Left forelimb (tissue), 1 donor: Measurements from ENCODE around the gene PSMF1.
"Not testable (repeated sequence)": the region's sequence is repeated elsewhere in the genome, so short reads cannot be mapped to it uniquely, and the experiment has no call there.

Experiments used
- DNase-seq: peaks from one replicate; pipeline ENCODE4 v3.0.0-alpha.2; 2018; ENCODE audit warnings: low spot score

The PSMF1 gene

GRCh38 chr20:1122388-1123315, 4.2 kb downstream of the PSMF1 start:
- DNase-seq: no peak

- no peak for DNase-seq
Observed at GRCh38 chr20:1123666-1124065, 5.3 kb downstream of the PSMF1 start.

- no peak for DNase-seq
Observed at GRCh38 chr20:1124421-1124820, 6.0 kb downstream of the PSMF1 start.

GRCh38 chr20:1125277-1125676, 6.9 kb downstream of the PSMF1 start:
- DNase-seq: no peak

GRCh38 chr20:1127840-1128239, 9.4 kb downstream of the PSMF1 start:
- no peak for DNase-seq

- DNase-seq: no peak
Observed at GRCh38 chr20:1130058-1130694, 11.8 kb downstream of the PSMF1 start.

- DNase-seq: no peak
Observed at GRCh38 chr20:1130847-1131246, 12.4 kb downstream of the PSMF1 start.

GRCh38 chr20:1131354-1131753, 13.0 kb downstream of the PSMF1 start:
- DNase-seq: no peak

- no peak for DNase-seq
Observed at GRCh38 chr20:1134355-1134754, 16.0 kb downstream of the PSMF1 start.

- DNase-seq: no peak
Observed at GRCh38 chr20:1134836-1135235, 16.4 kb downstream of the PSMF1 start.

- no peak for DNase-seq
Observed at GRCh38 chr20:1137236-1137635, 18.8 kb downstream of the PSMF1 start.

GRCh38 chr20:1144401-1145172, 26.2 kb downstream of the PSMF1 start:
- no peak for DNase-seq

GRCh38 chr20:1146957-1147356, 28.6 kb downstream of the PSMF1 start:
- DNase-seq: no peak

GRCh38 chr20:1149812-1150211, 31.4 kb downstream of the PSMF1 start:
- DNase-seq: not testable (repeated sequence)

- DNase-seq: no peak
Observed at GRCh38 chr20:1150218-1150617, 31.8 kb downstream of the PSMF1 start.

GRCh38 chr20:1150968-1151367, 32.6 kb downstream of the PSMF1 start:
- no peak for DNase-seq

GRCh38 chr20:1154226-1154625, 35.8 kb downstream of the PSMF1 start:
- DNase-seq: no peak

GRCh38 chr20:1154691-1155090, 36.3 kb downstream of the PSMF1 start:
- no peak for DNase-seq

GRCh38 chr20:1155342-1155741, 36.9 kb downstream of the PSMF1 start:
- no peak for DNase-seq

- no peak for DNase-seq
Observed at GRCh38 chr20:1160496-1160895, 42.1 kb downstream of the PSMF1 start.

- no peak for DNase-seq
Observed at GRCh38 chr20:1160991-1161390, 42.6 kb downstream of the PSMF1 start.

- no peak for DNase-seq
Observed at GRCh38 chr20:1163105-1163504, 44.7 kb downstream of the PSMF1 start.

- DNase-seq: no peak
Observed at GRCh38 chr20:1163653-1164052, 45.3 kb downstream of the PSMF1 start.
